ENCODE data around the gene MAML1.

DNA sequence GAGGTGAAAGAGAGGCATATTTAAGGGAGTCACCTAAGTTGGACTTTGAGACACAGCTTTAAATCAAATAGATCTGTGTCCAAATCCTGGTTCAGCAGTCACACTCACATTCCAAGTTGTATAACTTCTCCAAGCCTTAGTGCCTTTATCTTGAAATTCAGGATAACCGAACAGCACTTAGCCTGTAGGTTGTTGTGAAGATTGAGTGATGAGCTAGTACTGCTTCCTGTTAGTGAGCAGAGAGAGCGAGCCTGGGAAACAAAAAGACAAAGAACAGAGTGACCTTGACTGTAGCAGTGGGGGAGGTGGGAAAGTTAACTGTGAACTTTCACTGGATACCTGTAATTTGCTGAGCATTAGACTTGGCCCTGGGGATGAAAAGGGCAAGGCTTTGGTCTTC, 22.4 kb downstream of the MAML1 start:
- TF ChIP-seq, protein P1, sequence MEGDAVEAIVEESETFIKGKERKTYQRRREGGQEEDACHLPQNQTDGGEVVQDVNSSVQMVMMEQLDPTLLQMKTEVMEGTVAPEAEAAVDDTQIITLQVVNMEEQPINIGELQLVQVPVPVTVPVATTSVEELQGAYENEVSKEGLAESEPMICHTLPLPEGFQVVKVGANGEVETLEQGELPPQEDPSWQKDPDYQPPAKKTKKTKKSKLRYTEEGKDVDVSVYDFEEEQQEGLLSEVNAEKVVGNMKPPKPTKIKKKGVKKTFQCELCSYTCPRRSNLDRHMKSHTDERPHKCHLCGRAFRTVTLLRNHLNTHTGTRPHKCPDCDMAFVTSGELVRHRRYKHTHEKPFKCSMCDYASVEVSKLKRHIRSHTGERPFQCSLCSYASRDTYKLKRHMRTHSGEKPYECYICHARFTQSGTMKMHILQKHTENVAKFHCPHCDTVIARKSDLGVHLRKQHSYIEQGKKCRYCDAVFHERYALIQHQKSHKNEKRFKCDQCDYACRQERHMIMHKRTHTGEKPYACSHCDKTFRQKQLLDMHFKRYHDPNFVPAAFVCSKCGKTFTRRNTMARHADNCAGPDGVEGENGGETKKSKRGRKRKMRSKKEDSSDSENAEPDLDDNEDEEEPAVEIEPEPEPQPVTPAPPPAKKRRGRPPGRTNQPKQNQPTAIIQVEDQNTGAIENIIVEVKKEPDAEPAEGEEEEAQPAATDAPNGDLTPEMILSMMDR (IDR thresholded peaks at IDR 0.05; ENCODE audit: poor library complexity, severe bottlenecking) = no peak
- TF ChIP-seq SMC3 (conservative IDR thresholded peaks at IDR 0.05; ENCODE audit: poor library complexity) = no peak
- no peak for TF ChIP-seq POLR2AphosphoS5 (IDR thresholded peaks at IDR 0.05)

Measured in neural cell (in vitro differentiated cells).